Measurements from ENCODE around the gene BRMS1. TPM values are rescaled to one million over a fixed set of nuclear protein-coding genes. Genes with fewer than 3 reads are reported as not detected.
"Not testable (repeated sequence)": the region's sequence is repeated elsewhere in the genome, so short reads cannot be mapped to it uniquely, and the experiment has no call there.

The BRMS1 gene
- total RNA-seq, 1 donor from 2014 or later = 33.4 TPM

DNA sequence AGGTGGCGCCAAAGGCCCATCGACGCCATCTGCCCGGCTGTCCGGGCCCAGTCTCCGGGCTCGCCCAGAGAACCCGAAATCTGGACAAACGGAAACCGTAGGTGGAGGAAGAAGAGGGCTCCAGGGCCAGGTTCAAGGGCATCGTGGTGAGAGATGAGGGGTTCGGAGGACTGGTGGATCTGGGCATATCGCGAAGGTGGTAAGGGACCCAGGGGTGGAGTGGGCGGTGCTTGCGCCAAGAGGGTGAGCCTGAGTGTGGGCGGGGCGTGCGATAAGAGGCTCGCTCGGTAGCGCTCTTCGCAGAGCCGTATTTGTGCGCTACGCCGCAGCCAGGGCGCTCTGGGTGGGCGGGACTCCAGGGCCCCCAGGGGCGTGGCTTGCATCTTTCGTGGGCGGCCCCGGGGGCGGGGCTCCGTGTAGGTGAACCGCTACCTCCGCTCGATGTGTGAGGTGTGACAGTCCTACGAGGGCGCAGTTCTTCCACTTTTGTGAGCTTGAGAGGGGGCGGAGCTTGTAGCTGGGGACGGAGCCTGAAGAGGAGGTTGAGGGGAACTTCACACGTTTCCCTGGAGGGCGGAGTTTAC, 32.8 kb downstream of the BRMS1 start:
- Mint-ChIP-seq H3K36me3 (ENCODE audit: unreplicated experiment) (no peaks in the 10 kb centered on the region), H3K27me3 (ENCODE audit: unreplicated experiment) (peaks cover 6% of the 10 kb centered on the region), H3K9me3 (ENCODE audit: unreplicated experiment) (no peaks in the 10 kb centered on the region), H3K4me3 (ENCODE audit: unreplicated experiment) (peak overlapping the region; percentile 87), H3K27ac (ENCODE audit: unreplicated experiment) (peak overlapping the region; percentile 98), H3K4me1 (ENCODE audit: unreplicated experiment) (peaks cover 33% of the 10 kb centered on the region)
- peak; percentile 95 for DNase-seq (ENCODE audit: extremely low spot score, unreplicated experiment)
- TF ChIP-seq CTCF (IDR thresholded peaks at IDR 0.05) = peak; percentile 99

DNA sequence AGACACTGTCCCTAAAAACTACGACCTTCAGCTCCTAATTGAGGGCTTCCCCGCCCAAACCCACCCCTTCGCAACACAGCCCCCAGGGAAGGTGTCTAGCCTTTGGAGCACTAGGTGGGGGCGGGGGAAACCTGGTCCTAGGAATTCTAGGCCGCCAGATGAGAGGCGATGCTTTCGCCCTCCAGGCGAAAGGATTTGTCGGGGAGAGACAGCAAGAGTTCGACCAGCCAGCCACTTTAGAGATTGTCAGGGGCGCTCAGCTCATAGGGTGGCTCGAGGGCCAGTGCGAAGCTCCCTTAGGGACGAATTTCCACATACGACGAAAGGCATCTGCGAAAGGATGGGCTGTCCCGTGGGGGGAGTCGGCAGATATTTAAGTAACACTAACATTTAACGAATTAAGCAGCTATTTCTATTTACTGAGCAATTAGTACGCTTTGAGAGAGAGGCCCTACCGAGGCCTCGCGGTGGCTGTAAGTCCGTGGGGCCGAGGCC, 33.4 kb downstream of the BRMS1 start:
- H3K4me3 Mint-ChIP-seq (ENCODE audit: unreplicated experiment) = peak overlapping the region; percentile 87
- H3K27me3 Mint-ChIP-seq (ENCODE audit: unreplicated experiment) = peaks cover 6% of the 10 kb centered on the region
- no peak for DNase-seq (ENCODE audit: extremely low spot score, unreplicated experiment)
- H3K27ac Mint-ChIP-seq (ENCODE audit: unreplicated experiment) = peak overlapping the region; percentile 98
- no peaks in the 10 kb centered on the region for H3K9me3 Mint-ChIP-seq (ENCODE audit: unreplicated experiment)
- H3K36me3 Mint-ChIP-seq (ENCODE audit: unreplicated experiment) = no peaks in the 10 kb centered on the region
- no peak for TF ChIP-seq CTCF (IDR thresholded peaks at IDR 0.05)
- H3K4me1 Mint-ChIP-seq (ENCODE audit: unreplicated experiment) = peaks cover 32% of the 10 kb centered on the region

GRCh38 chr11:66310803-66311440, 34.0 kb downstream of the BRMS1 start:
- H3K9me3 Mint-ChIP-seq (ENCODE audit: unreplicated experiment); H3K27me3 Mint-ChIP-seq (ENCODE audit: unreplicated experiment); DNase-seq (ENCODE audit: extremely low spot score, unreplicated experiment); H3K27ac Mint-ChIP-seq (ENCODE audit: unreplicated experiment); H3K36me3 Mint-ChIP-seq (ENCODE audit: unreplicated experiment); H3K4me3 Mint-ChIP-seq (ENCODE audit: unreplicated experiment): not testable (repeated sequence)
- peaks cover 28% of the 10 kb centered on the region for H3K4me1 Mint-ChIP-seq (ENCODE audit: unreplicated experiment)

DNA sequence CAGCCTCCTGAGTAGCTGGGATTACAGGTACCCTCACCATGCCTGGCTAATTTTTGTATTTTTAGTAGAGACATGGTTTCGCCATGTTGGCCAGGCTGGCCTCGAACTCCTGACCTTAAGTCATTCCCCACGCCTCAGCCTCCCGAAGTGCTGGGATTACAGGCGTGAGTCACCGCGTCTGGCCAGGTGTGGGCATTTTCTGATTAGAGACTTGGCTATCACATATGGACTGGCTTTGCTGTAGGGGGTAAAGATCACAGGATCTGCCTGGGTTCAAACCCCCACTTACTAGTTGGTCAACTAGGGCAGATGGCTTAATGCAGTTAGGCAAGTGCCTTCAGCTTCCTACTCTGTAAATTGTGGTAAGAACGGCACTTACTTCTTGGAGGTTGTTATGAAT, 34.6 kb downstream of the BRMS1 start:
- no peak overlapping the region for H3K27ac Mint-ChIP-seq (ENCODE audit: unreplicated experiment)
- H3K9me3 Mint-ChIP-seq (ENCODE audit: unreplicated experiment) = no peaks in the 10 kb centered on the region
- no peaks in the 10 kb centered on the region for H3K36me3 Mint-ChIP-seq (ENCODE audit: unreplicated experiment)
- TF ChIP-seq CTCF (IDR thresholded peaks at IDR 0.05) = no peak
- H3K4me1 Mint-ChIP-seq (ENCODE audit: unreplicated experiment) = peaks cover 22% of the 10 kb centered on the region
- H3K4me3 Mint-ChIP-seq (ENCODE audit: unreplicated experiment) = no peak overlapping the region
- no peak for DNase-seq (ENCODE audit: extremely low spot score, unreplicated experiment)
- peaks cover 6% of the 10 kb centered on the region for H3K27me3 Mint-ChIP-seq (ENCODE audit: unreplicated experiment)

- TF ChIP-seq CTCF (IDR thresholded peaks at IDR 0.05) = no peak
- Mint-ChIP-seq H3K36me3 (ENCODE audit: unreplicated experiment) (no peaks in the 10 kb centered on the region), H3K27me3 (ENCODE audit: unreplicated experiment) (peaks cover 6% of the 10 kb centered on the region), H3K27ac (ENCODE audit: unreplicated experiment) (no peak overlapping the region), H3K9me3 (ENCODE audit: unreplicated experiment) (no peaks in the 10 kb centered on the region), H3K4me1 (ENCODE audit: unreplicated experiment) (peaks cover 14% of the 10 kb centered on the region), H3K4me3 (ENCODE audit: unreplicated experiment) (no peak overlapping the region)
- DNase-seq (ENCODE audit: extremely low spot score, unreplicated experiment) = no peak
These were observed 35.4 kb downstream of the BRMS1 start for GRCh38 chr11:66309475-66309874.
